Ishikawa (cell line): ENCODE results near the gene SLC8A3.

Experiments used
- CEBPB ChIP-seq: IDR thresholded peaks from 2 replicates; pipeline ENCODE4 v1.6.1; 2012
- CREB1 ChIP-seq: IDR thresholded peaks from 2 replicates; pipeline ENCODE4 v1.6.1; 2012; ENCODE audit warnings: low read depth
- EGR1 ChIP-seq: IDR thresholded peaks from 2 replicates; pipeline ENCODE4 v1.6.1; 2012
- EP300 ChIP-seq: IDR thresholded peaks from 2 replicates; pipeline ENCODE4 v1.6.1; 2012; ENCODE audit warnings: borderline replicate concordance
- FOXM1 ChIP-seq: IDR thresholded peaks from 2 replicates; pipeline ENCODE4 v1.6.1; 2012; ENCODE audit warnings: low read depth, borderline replicate concordance
- MAX ChIP-seq: IDR thresholded peaks from 2 replicates; pipeline ENCODE4 v1.6.1; 2012
- NFIC ChIP-seq: IDR thresholded peaks from 2 replicates; pipeline ENCODE4 v1.6.1; 2012
- RAD21 ChIP-seq: IDR thresholded peaks from 2 replicates; pipeline ENCODE4 v1.6.1; 2012; ENCODE audit warnings: low read depth
- REST ChIP-seq: IDR thresholded peaks from 2 replicates; pipeline ENCODE4 v1.6.1; 2012; ENCODE audit warnings: low read depth, mild to moderate bottlenecking
- TAF1 ChIP-seq: IDR thresholded peaks from 2 replicates; pipeline ENCODE4 v1.6.1; 2012; ENCODE audit warnings: low read depth, mild to moderate bottlenecking
- TCF12 ChIP-seq: IDR thresholded peaks from 2 replicates; pipeline ENCODE4 v1.6.1; 2012; ENCODE audit warnings: low read depth
- TEAD4 ChIP-seq: IDR thresholded peaks from 2 replicates; pipeline ENCODE4 v1.6.1; 2012
- USF1 ChIP-seq: IDR thresholded peaks from 2 replicates; pipeline ENCODE4 v1.6.1; 2012
- YY1 ChIP-seq: IDR thresholded peaks from 2 replicates; pipeline ENCODE4 v1.6.1; 2012; ENCODE audit warnings: low read depth
- ZBTB7A ChIP-seq: IDR thresholded peaks from 2 replicates; pipeline ENCODE4 v1.6.1; 2012; ENCODE audit warnings: low read depth

SLC8A3 gene

GRCh38 chr14:70029296-70030132 is 159.2 kb downstream of the SLC8A3 start:
- TF ChIP-seq REST (no peak), EGR1 (no peak), TEAD4 (no peak), CREB1 (no peak), ZBTB7A (no peak), FOXM1 (no peak), EP300 (no peak), TAF1 (no peak), MAX (no peak), CEBPB (no peak), RAD21 (no peak), NFIC (no peak), YY1 (no peak), USF1 (no peak), TCF12 (no peak)

- TF ChIP-seq CEBPB (no peak), RAD21 (peak; percentile 84), TAF1 (no peak)
These were observed 160.8 kb downstream of the SLC8A3 start for GRCh38 chr14:70027785-70028428.

- no peak for TF ChIP-seq RAD21
- no peak for TF ChIP-seq TEAD4
- TF ChIP-seq EGR1: no peak
- TF ChIP-seq CEBPB: no peak
- no peak for TF ChIP-seq MAX
- TF ChIP-seq USF1: no peak
- no peak for TF ChIP-seq NFIC
- no peak for TF ChIP-seq TAF1
- TF ChIP-seq TCF12: no peak
- no peak for TF ChIP-seq CREB1
- no peak for TF ChIP-seq FOXM1
- no peak for TF ChIP-seq EP300
- TF ChIP-seq ZBTB7A: no peak
- TF ChIP-seq YY1: no peak
- TF ChIP-seq REST: no peak
These were observed 164.9 kb downstream of the SLC8A3 start for GRCh38 chr14:70023871-70024270.

GRCh38 chr14:70022771-70023445 is 165.8 kb downstream of the SLC8A3 start:
- no peak for TF ChIP-seq MAX
- TF ChIP-seq USF1: no peak
- TF ChIP-seq EGR1: no peak
- no peak for TF ChIP-seq CEBPB
- TF ChIP-seq TEAD4: no peak
- no peak for TF ChIP-seq CREB1
- no peak for TF ChIP-seq EP300
- TF ChIP-seq RAD21: no peak
- no peak for TF ChIP-seq YY1
- no peak for TF ChIP-seq NFIC
- TF ChIP-seq ZBTB7A: no peak
- TF ChIP-seq TCF12: no peak
- TF ChIP-seq REST: no peak
- TF ChIP-seq TAF1: no peak
- no peak for TF ChIP-seq FOXM1
